Testis (tissue), 2 donors: Measurements from ENCODE around the gene ZNF648.

Experiments used
- POLR2A ChIP-seq: fragments of 450-650 bp; IDR thresholded peaks from one replicate; pipeline ENCODE4 v1.6.1; 2017; ENCODE audit warnings: antibody characterized with exemption, mild to moderate bottlenecking, moderate library complexity
- TF ChIP-seq, protein P1 (sequence below), 3 experiments: fragments of 450-650 bp in 2 of 3; fragments of 200-600 bp in 1 of 3; sonication (generic) in 1 of 3; IDR thresholded peaks; one replicate each; pipeline ENCODE4 v1.5.1; 2016 to 2019; ENCODE audit warnings: antibody characterized with exemption in 3 of 3, mild to moderate bottlenecking in 2 of 3, moderate library complexity in 1 of 3

DNA sequence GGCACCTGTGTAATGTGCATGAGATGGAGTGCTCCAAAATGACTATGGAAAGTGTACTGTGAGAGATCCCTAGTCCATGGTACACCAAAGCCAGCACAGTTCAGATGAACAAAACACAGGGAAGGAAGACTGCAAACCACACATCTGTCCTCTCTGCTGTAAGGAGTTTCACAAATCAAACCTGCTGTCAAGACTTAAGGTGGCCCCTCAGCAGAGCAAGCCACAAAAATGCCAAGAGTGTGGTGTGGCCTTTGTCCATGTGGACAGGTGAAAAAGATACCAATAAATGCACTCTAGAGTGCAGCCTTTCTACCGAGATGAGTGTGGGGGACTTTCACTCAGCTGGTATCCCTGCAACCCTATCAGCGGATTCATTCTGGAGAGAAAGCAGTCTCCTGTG is 12.9 kb downstream of the ZNF648 start:
- TF ChIP-seq, protein P1, sequence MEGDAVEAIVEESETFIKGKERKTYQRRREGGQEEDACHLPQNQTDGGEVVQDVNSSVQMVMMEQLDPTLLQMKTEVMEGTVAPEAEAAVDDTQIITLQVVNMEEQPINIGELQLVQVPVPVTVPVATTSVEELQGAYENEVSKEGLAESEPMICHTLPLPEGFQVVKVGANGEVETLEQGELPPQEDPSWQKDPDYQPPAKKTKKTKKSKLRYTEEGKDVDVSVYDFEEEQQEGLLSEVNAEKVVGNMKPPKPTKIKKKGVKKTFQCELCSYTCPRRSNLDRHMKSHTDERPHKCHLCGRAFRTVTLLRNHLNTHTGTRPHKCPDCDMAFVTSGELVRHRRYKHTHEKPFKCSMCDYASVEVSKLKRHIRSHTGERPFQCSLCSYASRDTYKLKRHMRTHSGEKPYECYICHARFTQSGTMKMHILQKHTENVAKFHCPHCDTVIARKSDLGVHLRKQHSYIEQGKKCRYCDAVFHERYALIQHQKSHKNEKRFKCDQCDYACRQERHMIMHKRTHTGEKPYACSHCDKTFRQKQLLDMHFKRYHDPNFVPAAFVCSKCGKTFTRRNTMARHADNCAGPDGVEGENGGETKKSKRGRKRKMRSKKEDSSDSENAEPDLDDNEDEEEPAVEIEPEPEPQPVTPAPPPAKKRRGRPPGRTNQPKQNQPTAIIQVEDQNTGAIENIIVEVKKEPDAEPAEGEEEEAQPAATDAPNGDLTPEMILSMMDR (IDR thresholded peaks at IDR 0.05), result no peak
- no peak for TF ChIP-seq POLR2A
